Sigmoid colon (tissue), 7 donors: ENCODE measurements around the gene SLC38A8. TPM values are rescaled to one million over a fixed set of nuclear protein-coding genes. Genes with fewer than 3 reads are reported as not detected.

Experiments
- DNase-seq: peaks from one replicate; pipeline ENCODE4 v3.0.0-alpha.2; 2019
- H3K27ac ChIP-seq, 4 donors: fragments of 200-600 bp; sonication (generic); one replicate each; pipeline ENCODE4 v1.5.1; 2016 to 2019; ENCODE audit warnings: mild to moderate bottlenecking in 1 of 4
- H3K27me3 ChIP-seq, 3 donors: fragments of 200-600 bp; sonication (generic); one replicate each; pipeline ENCODE4 v1.5.1; 2019; ENCODE audit warnings: mild to moderate bottlenecking in 1 of 3
- H3K36me3 ChIP-seq, 4 donors: fragments of 200-600 bp; sonication (generic); one replicate each; pipeline ENCODE4 v1.5.1; 2016 to 2019
- H3K4me1 ChIP-seq, 4 donors: fragments of 200-600 bp; sonication (generic); one replicate each; pipeline ENCODE4 v1.5.1; 2017 to 2019
- H3K4me3 ChIP-seq, 4 donors: fragments of 200-600 bp; sonication (generic); one replicate each; pipeline ENCODE4 v1.5.1; 2017 to 2019; ENCODE audit warnings: mild to moderate bottlenecking in 2 of 4, moderate library complexity in 1 of 4
- H3K9me3 ChIP-seq, 4 donors: fragments of 200-600 bp in 3 of 4; sonication (generic) in 3 of 4; one replicate each; pipeline versions ENCODE4 v1.5.1 to v1.6.1; 2013 to 2019
- CTCF ChIP-seq, 4 experiments: fragments of 450-650 bp in 3 of 4; fragments of 200-600 bp in 1 of 4; IDR thresholded peaks; one replicate each; pipeline ENCODE4 v1.5.1; 2016 to 2019; ENCODE audit warnings: antibody characterized with exemption in 4 of 4, mild to moderate bottlenecking in 3 of 4, moderate library complexity in 2 of 4
- EP300 ChIP-seq, 4 donors: sonication (generic); formaldehyde crosslinking; IDR thresholded peaks; one replicate each; pipeline ENCODE4 v1.6.1; 2017; ENCODE audit warnings: antibody characterized with exemption in 4 of 4
- POLR2A ChIP-seq, 2 donors: fragments of 450-650 bp; IDR thresholded peaks; one replicate each; pipeline ENCODE4 v1.6.1; 2016; ENCODE audit warnings: antibody characterized with exemption in 2 of 2, mild to moderate bottlenecking in 2 of 2, moderate library complexity in 2 of 2
- POLR2AphosphoS5 ChIP-seq, 4 donors: sonication (generic); formaldehyde crosslinking; IDR thresholded peaks; one replicate each; pipeline ENCODE4 v1.6.1; 2017; ENCODE audit warnings: antibody characterized with exemption in 4 of 4
- WGBS, 2 donors: extraction: QIAGEN DNeasy Blood & Tissue Kit; methylation state at CpG; one replicate each; pipeline ENCODE4 v1.1.7; 2013; 5-methylcytosine and 5-hydroxymethylcytosine counted together
- intact Hi-C: fragments of 100-400 bp; cut with DNase I; formaldehyde crosslinking; loops from one replicate; pipeline ENCODE4 v1.15.1; 2023
- polyA plus RNA-seq, 3 donors: library from polyadenylated mRNA; stranded (reverse); fragments of 200-250 nt; gene quantifications; one replicate each; pipeline ENCODE4 v1.2.3, GENCODE V29; 2013
- total RNA-seq, 4 donors: library from RNA; depleted of rRNA; stranded (reverse); fragments of >200 nt; gene quantifications; one replicate each; pipeline ENCODE4 v1.1.0, GENCODE V29; 2016
- donor health status: healthy with polysubstance abuse.
- donor health status: Bipolar disorder and iron deficiency.
- donor health status: healthy.

SLC38A8 gene
- total and polyA plus RNA-seq, 7 donors, result not detected

- Histone ChIP-seq H3K36me3 (no peaks in the 10 kb centered on the region), H3K4me1 (no peaks in the 10 kb centered on the region), H3K9me3 (no peaks in the 10 kb centered on the region), H3K4me3 (no peak overlapping the region), H3K27ac (no peak overlapping the region), H3K27me3 (peaks cover 0 to 36% (median 16%) of the 10 kb centered on the region in 3 donors)
- intact Hi-C loops, result no loop called here
- no peak for TF ChIP-seq POLR2A (IDR thresholded peaks at IDR 0.05)
- no peak for TF ChIP-seq EP300 (IDR thresholded peaks at IDR 0.05)
- no peak for TF ChIP-seq POLR2AphosphoS5 (IDR thresholded peaks at IDR 0.05)
- TF ChIP-seq CTCF (IDR thresholded peaks at IDR 0.05), result no peak
- DNase-seq, result no peak
- WGBS, 2 donors, result 86 to 95% methylated on average over 7 of the region's 7 CpGs
Observed at GRCh38 chr16:84001726-84002125, 40.9 kb downstream of the SLC38A8 start.

GRCh38 chr16:84000989-84001642 lies 41.5 kb downstream of the SLC38A8 start:
- no peaks in the 10 kb centered on the region for H3K4me1 ChIP-seq
- no peak for TF ChIP-seq POLR2A (IDR thresholded peaks at IDR 0.05)
- no peak for TF ChIP-seq CTCF (IDR thresholded peaks at IDR 0.05)
- TF ChIP-seq POLR2AphosphoS5 (IDR thresholded peaks at IDR 0.05), result no peak
- TF ChIP-seq EP300 (IDR thresholded peaks at IDR 0.05), result no peak
- H3K36me3 ChIP-seq, result no peaks in the 10 kb centered on the region
- 71 to 83% methylated on average over 13 of the region's 13 CpGs for WGBS, 2 donors
- H3K27ac ChIP-seq, result no peak overlapping the region
- DNase-seq, result no peak
- H3K4me3 ChIP-seq, result no peak overlapping the region
- no peaks in the 10 kb centered on the region for H3K9me3 ChIP-seq
- peaks cover 0 to 42% (median 16%) of the 10 kb centered on the region in 3 donors for H3K27me3 ChIP-seq
- intact Hi-C loops, result no loop called here

GRCh38 chr16:83998091-83998490 lies 44.5 kb downstream of the SLC38A8 start:
- DNase-seq, result no peak
- intact Hi-C loops, result no loop called here
- peaks cover 0 to 42% (median 16%) of the 10 kb centered on the region in 3 donors for H3K27me3 ChIP-seq
- peaks cover 0 to 3% (median under 1%) of the 10 kb centered on the region in 4 donors for H3K4me1 ChIP-seq
- WGBS, 2 donors, result 88 to 89% methylated on average over 13 of the region's 13 CpGs
- H3K27ac ChIP-seq, result no peak overlapping the region
- no peak overlapping the region for H3K4me3 ChIP-seq
- H3K9me3 ChIP-seq, result no peaks in the 10 kb centered on the region
- no peaks in the 10 kb centered on the region for H3K36me3 ChIP-seq
- TF ChIP-seq CTCF (IDR thresholded peaks at IDR 0.05) (no peak), POLR2AphosphoS5 (IDR thresholded peaks at IDR 0.05) (no peak), EP300 (IDR thresholded peaks at IDR 0.05) (no peak), POLR2A (IDR thresholded peaks at IDR 0.05) (no peak)

- WGBS, 2 donors, result 78 to 86% methylated on average over 15 of the region's 15 CpGs
- Histone ChIP-seq H3K36me3 (no peaks in the 10 kb centered on the region), H3K27me3 (peaks cover 0 to 34% (median 16%) of the 10 kb centered on the region in 3 donors), H3K27ac (no peak overlapping the region), H3K4me3 (no peak overlapping the region), H3K4me1 (peaks cover 0 to 8% (median 2%) of the 10 kb centered on the region in 4 donors), H3K9me3 (no peaks in the 10 kb centered on the region)
- TF ChIP-seq CTCF (IDR thresholded peaks at IDR 0.05), result no peak
- TF ChIP-seq POLR2A (IDR thresholded peaks at IDR 0.05), result no peak
- TF ChIP-seq EP300 (IDR thresholded peaks at IDR 0.05), result no peak
- no peak for TF ChIP-seq POLR2AphosphoS5 (IDR thresholded peaks at IDR 0.05)
- intact Hi-C loops, result no loop called here
- no peak for DNase-seq
Observed at GRCh38 chr16:83996481-83997252, 45.9 kb downstream of the SLC38A8 start.
